NCI-H510A (cell line): ENCODE results near the gene TMEM132E.

ENCODE experiments used
- DNase-seq: peaks from one replicate; lab custom pipeline; 2025; lab: John Stamatoyannopoulos, UW

TMEM132E gene

DNA sequence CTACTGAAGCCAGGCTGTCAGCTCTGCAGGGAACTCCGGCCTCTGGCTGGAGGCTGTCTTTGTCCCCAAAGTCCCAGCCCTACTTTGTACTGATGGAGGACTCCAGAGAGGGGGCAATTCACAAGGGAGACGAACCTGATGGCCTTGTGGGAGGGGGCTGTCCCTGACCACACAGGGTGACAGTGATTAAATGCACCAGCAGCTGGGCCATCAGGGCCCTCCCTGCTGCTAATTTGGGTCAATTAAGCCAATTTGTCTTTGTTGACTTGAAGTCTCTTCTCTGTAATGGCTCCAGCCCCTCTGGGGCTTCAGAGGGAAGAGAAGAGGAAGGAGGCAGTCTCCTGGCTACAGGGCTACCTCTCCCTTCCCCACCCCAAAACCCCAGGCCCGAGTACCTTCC is 22.0 kb downstream of the TMEM132E start:
- no peak for DNase-seq

DNA sequence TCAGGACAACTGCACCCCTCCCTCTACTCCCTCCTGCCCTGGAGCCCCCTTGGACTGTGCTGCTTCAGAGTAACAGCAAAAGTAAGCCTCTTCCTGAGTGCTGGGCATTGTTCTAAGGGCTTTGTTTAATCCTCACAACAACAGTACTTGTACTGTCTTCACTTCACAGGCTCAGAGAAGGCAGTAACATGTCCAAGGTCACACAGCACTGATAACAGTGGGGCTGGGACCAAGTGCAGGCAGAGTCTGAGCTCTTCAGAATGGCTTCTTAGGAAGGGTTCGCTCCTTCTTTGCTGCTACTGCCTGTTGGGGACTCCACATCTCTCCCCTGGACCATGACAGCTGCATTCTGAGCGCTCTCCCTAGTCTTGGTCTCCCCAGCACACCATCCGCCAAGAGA is 24.6 kb downstream of the TMEM132E start:
- DNase-seq, result no peak

DNA sequence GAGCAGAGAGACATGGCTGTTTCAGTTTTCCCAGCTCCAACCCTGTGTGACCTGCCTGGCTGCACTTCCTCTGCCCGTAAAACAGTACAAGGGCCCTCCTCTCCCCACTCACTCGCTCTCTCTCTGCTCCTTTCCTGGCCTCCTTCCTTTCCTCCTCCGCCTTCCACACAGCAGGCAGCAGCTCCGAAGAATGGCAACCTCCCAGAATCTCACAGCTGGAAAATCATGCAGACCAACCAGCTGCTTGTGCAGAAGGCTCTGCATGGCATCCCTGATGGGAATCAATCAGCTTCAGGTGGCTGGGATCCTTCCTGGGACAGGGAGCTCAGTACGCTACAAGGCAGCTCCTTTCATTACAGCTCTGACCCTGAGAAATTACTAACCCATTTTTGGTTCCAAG is 27.4 kb downstream of the TMEM132E start:
- DNase-seq, result no peak

- no peak for DNase-seq
These were observed 28.5 kb downstream of the TMEM132E start for GRCh38 chr17:34607917-34608316.

GRCh38 chr17:34609210-34609609 is 29.8 kb downstream of the TMEM132E start:
- DNase-seq, result no peak

DNA sequence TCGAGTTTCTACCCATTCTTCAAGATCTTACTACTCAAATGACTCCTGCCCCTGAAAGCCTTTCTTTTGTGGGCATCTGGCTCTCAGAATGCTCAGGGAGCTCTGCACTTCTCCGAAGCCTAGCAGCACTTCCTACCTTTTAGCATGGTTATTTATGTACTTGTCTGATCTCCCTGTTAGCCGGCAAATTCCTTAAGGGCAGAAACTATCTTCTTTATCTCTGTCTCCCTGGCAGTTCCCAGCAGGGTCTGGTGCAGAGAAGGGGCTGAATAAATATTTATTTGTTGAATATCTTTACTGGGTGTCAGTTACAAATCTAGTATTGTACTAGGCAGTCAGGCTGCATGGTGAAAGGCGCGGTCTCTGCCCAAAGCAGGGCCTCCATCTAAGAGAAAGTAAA is 30.7 kb downstream of the TMEM132E start:
- no peak for DNase-seq

DNA sequence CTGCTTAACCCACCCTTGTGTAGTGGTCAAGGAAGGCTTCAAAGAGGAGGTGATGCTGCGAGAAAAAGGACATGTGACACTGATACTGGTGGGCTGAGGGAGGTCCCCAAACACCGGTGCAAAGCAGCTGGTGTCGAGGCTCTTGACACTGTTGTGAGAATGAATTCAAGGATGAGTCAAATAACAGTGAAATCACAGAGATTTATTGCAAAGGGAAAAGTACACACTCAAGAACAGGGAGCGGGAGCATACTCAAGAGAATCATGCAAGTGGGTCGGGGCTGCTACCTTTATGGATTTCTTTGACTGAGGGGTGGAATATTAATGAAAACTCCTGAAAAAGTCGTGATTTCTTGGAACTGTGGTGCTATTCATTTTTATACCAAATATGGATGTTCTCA is 31.1 kb downstream of the TMEM132E start:
- no peak for DNase-seq

DNA sequence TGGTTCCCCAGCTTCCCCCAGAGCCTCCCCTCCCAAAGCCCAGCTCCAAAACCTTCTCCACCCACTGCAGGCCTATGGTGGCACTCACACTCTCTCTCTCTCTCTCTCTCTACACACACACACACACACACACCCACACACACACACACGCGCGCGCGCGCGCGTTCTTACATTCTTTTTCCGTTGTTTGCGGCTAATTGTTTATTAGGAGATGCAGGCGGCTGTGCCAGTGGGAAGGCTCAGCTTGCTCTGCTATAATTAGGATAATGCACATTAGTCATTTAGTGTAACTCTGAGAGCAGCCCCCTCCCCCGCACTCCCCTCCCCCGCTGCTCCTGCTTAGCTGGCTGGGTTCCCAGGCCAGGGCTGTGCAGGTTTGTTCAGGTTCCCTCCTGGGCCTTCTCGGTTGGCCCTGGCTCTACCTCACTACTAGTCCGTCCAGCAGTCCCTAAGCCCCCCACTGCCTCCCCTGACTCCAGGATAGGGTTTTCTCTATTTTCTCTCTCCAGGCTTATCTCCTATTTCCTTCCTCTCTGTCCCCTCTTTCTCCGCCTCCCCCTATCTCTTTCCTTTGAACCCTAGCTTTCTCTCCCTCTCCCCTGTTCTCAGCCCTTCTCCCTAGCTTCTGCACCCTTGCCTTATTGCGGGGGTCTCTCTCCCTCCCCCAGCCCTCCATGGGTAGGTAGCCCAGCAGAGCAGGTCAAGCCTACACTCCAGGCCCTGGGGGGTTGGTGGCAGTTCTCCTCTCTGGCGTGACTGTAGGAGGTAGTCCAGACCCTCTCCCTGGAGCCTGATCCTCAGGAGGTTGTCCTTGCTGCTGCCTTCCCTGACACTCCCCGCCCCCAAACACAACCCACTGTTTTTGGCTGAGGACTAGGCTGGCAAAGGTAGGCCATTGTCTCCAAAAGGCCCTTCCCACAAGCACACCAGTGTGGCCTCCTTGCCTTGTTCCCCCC is 34.0 kb downstream of the TMEM132E start:
- DNase-seq, result no peak

DNA sequence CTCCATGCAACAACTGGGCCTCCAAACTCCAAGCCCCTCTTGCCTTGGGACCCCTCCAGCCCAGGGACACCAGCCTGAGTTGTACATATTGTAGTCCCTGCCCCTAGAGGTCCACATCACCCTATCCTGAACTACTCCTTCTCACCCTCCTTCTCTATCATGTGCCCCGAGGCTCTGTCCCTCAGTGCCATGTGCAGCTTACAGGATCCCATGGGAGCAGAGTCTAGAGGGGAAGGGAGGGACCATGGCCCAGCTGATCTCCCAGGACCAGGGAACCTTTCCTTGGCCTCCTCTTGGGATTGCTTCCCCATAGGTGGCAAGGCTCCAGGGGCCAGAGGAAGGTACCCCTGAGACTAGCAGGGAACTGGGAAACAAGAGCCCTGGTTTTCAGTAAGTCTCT is 35.3 kb downstream of the TMEM132E start:
- DNase-seq, result no peak

DNA sequence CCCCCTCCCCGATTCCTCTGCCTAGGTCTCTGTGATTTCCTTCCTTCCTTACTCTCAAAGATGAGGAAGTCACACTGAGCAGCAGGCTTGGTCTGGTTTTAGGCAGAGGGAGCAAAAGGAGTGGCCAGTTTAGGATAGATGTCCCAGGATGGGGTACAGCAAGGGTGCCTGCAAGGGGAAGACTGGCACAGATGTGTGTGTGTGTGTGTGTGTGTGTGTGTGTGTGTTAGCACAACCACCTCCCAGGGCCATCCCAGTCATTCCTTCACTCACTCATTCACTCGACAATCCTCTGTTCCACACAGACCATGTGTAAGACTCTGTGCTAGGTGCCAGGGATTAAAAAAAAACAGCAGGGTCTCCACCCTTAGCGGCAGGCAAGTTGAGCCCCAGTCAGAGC is 35.9 kb downstream of the TMEM132E start:
- DNase-seq, result no peak

- DNase-seq, result no peak
These were observed 36.8 kb downstream of the TMEM132E start for GRCh38 chr17:34616148-34616547.

DNA sequence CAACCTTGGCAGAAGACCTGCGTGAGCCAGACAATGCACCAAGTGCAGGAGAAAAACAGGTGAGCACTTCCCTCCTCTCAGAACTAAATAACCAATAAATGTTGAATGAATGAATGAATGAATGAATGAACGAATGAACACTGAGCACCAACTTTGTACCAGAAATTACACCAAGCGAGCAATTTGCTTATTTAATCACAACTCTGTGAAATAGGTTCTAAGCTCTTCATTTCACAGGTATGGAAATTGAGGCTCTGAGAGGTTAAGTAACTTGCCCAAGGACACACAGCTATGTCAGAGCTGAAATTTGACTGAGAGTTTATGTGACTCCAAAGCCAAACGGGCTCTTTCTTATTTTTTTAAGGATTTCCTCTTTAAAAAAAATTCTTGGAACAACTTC is 38.0 kb downstream of the TMEM132E start:
- DNase-seq, result no peak

DNA sequence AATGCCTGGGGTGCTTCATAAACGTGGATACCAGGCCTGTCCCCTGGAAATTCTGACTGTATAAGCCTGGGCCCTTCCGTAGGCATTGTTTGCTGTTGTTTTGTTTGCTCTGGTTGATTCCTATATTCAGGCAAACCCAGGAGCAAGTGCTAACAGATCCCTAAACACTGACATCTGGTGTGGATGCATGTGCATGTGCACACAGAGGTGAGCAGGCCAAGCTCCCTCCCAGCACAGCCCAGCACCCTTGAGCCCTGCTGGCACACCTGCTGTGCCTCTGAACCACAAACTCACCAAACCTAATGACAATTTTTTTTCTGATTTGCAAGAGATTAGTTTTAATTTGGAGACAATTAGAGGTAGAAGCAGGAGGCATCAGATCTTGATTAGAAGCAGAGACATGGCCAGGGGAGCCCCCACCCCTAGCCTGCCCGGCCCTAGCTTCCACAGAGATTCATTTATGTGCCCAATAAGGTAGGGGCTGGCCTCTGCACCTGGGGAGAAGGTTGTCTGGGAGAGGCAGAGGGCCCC is 40.4 kb downstream of the TMEM132E start:
- no peak for DNase-seq

DNA sequence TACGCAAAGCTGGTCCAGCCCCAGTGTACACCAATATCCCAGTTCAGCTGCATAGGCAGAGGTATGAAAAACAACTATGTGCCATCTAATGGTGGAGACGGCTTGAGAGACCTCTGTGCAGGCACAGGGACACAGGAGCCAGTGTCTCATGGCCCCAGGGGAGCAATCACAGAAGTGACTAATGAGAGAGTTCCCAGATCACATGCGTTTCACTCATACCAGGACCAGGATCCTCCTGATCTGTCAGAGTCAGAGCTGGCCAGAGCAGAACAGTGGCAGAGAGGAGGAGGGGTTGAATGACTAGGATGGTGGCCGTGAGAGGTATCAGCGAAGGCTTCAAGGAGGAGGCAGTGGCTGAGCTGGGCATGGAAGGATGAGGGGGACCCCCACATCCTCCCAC is 41.1 kb downstream of the TMEM132E start:
- no peak for DNase-seq

GRCh38 chr17:34622862-34623623 is 43.7 kb downstream of the TMEM132E start:
- DNase-seq, result no peak

- no peak for DNase-seq
These were observed 44.7 kb downstream of the TMEM132E start for GRCh38 chr17:34623856-34624766.

- no peak for DNase-seq
These were observed 45.5 kb downstream of the TMEM132E start for GRCh38 chr17:34624767-34625383.

DNA sequence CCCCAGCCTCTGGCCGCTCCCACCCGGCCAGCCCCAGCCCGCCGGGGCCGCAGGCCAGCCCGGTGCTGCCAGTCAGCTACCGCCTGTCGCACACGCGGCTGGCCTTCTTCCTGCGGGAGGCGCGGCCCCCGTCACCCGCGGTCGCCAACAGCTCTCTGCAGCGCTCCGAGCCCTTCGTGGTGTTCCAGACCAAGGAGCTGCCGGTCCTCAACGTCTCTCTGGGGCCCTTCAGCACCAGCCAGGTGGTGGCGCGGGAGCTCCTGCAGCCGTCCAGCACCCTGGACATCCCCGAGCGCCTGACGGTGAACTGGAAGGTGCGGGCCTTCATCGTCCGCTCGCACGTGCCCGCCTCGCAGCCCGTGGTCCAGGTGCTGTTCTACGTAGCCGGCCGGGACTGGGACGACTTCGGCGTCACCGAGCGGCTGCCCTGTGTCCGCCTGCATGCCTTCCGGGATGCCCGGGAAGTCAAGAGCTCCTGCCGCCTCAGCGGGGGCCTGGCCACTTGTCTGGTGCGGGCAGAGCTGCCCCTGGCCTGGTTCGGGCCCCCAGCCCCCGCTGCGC is 46.8 kb downstream of the TMEM132E start:
- no peak for DNase-seq

- no peak for DNase-seq
These were observed 49.5 kb downstream of the TMEM132E start for GRCh38 chr17:34628879-34629278.

DNA sequence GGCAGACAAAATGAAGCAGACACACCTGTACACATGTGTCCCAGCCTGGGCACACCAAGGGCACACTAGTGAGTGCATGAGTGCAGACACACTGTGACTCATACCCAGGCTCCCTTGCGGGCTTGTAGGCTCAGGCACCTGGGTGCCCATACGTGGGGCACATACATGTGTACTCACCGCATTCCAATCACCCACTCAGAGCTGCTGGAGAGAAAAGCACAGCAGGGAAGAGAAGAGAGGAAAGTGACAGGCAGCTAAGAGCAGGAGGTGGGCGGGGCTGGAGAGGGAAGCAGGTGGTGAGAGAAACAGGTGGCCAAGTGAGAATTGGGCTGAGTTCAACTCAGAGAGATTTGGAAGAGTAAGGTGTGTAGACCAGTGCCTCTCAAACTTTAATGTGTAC is 54.0 kb downstream of the TMEM132E start:
- DNase-seq, result no peak

DNA sequence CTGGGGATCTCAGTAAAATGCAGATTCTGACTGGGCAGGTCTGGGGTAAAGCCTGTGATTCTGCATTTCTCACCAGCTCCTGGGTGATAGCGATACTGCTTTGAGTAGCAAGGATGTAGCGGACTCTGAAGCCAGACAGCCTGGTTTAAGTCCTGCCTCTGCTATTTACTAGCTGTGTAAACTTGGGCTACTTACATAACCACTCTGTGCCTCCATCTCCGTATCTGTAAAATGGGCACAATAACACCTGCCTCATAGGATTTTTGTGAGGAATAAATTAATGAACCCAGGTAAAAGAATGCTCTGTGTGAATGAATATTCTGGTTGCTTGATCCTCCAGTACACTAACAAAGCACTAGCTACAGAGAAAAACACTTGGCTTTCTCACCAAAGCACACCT is 54.4 kb downstream of the TMEM132E start:
- no peak for DNase-seq
